Measurements from ENCODE around the gene DERL3.
"Not testable (repeated sequence)": the region's sequence is repeated elsewhere in the genome, so short reads cannot be mapped to it uniquely, and the experiment has no call there.

DERL3 gene

DNA sequence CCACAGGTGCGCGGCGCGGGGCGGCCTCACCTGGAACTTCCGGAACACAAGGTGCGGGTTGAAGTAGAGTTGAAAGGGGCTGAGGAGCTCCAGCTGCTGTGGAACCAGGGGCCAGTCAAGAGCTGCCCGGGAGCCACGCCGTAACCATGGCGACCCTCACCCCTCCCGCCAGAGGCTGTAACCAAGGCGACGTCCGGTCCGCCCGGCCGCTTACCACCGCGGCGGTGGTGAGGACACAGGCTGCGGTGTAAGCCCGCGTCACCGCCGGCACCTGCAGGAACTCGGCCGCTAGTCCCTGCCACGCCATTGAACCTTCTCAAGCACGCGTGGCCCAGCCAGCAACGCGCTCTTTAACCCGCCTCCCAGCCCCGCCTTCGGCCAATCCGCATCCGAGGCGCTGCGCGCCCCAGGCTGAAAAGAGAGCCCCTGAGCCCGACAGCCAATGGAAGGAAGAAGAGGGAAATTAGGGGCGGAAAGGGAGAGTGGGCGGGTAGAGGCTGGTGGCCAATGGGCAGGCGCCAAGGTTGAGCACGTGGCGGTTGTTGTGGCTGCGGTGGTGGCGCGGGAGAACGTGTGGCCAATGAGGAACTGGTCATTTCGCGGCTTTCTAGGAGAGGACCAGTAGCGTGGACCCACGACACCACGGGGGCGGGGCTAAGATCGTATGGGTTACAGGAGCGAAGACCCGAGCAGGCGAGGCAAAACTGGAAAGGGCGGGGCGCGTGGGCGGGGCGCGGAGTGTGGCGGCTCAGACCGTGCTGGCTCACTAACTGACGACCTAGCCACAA, at the start of gene DERL3:
DERL3 (minus strand) TSS at position 326 of the 788 bp plus-strand sequence; CDS start at position 307, 19 bp downstream.
- peak; percentile 83 for FAIRE-seq

- no peak for FAIRE-seq
Measured at GRCh38 chr22:23884140-23884539, 45.3 kb upstream of the DERL3 start.

GRCh38 chr22:23883658-23884057, 44.9 kb upstream of the DERL3 start:
- no peak for FAIRE-seq

DNA sequence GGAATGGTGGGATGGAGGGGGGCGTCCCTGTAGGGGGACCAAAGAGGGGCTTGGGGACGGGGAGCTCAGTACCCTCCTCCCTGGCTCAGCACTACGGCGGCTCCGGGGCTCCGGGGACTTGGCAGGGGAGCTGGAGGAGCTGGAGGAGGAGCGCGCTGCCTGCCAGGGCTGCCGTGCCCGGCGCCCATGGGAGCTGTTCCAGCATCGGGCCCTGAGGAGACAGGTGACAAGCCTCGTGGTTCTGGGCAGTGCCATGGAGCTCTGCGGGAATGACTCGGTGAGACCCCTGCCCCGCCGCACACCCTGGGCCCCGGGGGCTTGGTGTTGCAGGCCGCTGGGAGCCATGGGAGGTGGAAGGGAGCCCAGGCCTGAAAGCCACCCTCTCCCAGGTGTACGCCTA, 43.6 kb upstream of the DERL3 start:
- FAIRE-seq, result no peak

DNA sequence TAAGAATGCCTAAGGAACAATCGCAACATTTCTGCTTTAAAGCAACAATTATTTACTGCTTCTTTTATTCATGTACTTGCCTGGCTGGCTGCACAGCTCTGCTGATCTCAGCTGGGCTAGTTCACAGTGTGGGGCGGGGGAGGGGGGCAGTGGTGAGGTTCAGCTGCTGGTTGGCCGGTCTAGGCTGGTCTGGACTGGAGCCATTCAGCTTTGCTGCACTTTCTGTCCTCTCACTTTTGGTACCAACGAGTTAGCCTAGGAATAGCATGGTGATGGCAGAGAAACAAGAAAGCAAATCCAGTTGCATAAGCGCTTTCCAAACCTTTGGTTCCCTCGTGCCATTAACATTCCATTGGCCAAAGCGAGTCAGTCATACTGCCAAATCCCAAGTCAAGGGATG, 39.4 kb upstream of the DERL3 start:
- no peak for FAIRE-seq

GRCh38 chr22:23877566-23877965, 38.8 kb upstream of the DERL3 start:
- no peak for FAIRE-seq

- FAIRE-seq, result no peak
Measured at GRCh38 chr22:23875801-23876200, 37.0 kb upstream of the DERL3 start.

GRCh38 chr22:23874871-23875270, 36.1 kb upstream of the DERL3 start:
- no peak for FAIRE-seq

DNA sequence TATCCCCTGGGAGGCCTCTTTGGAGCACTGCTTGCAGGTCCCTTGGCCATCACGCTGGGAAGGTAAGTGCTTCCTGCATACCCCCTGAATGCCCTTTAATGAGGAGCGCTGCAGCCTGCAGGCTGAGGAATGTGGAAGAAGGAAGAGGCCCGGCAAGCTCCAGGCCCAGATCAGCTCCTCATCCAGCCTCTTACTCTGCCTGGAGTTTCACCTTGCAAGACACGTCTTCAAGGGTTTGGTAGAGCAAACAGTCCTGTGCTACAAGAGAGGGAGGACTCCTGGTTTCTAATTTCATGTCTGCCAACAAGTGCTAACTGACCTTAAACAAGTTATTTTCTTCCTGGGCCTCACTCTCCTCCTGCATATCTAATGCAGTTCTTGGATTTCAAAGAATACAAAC, 29.8 kb upstream of the DERL3 start:
- no peak for FAIRE-seq

DNA sequence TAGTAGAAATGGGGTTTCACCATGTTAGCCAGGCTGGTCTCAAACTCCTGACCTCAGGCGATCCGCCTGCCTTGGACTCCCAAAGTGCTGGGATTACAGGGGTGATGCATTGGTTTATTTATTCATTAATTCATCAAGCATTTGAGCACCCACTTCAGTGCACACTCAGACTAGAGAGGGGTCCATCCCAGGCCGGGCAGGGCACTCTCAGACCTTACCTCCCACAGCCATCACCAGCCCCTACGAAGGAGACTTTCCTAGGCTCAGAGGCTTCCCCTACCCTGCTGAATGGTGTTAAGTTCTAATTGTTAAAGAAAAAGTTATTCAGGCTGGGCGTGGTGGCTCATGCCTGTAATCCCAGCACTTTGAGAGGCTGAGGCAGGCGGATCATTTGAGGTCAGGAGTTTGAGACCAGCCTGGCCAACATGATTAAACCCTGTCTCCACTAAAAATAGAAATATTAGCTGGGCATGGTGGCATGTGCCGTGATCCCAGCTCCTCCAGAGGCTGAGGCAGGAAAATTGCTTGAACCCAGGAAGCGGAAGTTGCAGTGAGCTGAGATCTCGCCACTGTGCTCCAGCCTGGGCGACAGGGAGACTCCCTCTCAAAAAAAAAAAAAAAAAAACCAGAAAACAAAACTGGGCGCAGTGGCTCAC, 25.8 kb upstream of the DERL3 start:
- not testable (repeated sequence) for FAIRE-seq

DNA sequence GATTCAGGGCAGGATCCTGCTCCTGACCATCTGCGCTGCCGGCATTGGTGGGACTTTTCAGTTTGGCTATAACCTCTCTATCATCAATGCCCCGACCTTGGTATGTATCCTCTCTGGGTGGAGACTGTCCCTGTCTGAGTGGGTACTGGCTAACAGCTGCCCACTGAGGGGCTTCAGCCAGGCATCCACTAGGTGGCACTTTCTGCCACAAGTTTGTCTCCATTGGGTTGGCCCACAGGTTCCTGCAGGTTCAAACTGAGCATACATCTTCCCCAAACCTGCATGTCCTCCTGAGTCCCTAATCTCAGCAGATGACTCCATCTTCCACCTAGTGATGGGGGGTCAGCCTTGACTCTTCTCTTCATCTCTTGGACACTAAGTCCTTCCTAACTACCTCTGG, 23.3 kb upstream of the DERL3 start:
- FAIRE-seq, result no peak

DNA sequence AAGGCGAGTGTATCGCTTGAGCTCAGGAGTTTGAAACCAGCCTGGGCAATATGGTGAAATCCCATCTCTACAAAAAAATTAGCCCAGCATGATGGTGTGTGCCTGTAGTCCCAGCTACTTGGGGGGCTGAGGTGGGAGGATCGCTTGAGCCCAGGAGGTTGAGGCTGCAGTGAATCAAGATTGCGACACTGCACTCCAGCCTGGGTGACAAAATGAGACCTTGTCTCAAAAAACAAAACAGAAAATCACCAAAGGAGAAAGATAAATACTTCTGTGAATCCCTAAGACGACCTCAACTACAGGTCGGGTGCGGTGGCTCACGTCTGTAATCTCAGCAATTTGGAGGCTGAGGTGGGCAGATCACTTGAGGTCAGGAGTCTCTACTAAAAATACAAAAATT, 21.4 kb upstream of the DERL3 start:
- not testable (repeated sequence) for FAIRE-seq

DNA sequence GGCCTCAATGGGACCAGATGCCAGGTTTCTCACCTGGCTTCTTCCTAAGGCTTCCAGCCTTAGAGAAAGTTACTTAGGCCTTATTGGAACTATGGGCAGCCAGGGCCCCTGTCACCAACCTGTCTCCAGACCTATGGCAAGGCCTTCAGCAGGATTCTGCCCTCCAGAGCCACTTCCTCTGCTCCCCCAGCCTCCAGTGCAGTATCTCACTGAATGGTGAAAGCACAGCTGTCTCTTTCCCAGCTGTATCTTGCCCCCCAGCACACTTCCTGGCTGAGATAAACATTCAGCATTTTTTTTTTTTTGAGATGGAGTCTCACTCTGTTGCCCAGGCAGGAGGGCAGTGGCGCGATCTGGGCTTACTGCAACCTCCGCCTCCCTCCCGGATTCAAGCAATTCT, 20.4 kb upstream of the DERL3 start:
- no peak for FAIRE-seq

DNA sequence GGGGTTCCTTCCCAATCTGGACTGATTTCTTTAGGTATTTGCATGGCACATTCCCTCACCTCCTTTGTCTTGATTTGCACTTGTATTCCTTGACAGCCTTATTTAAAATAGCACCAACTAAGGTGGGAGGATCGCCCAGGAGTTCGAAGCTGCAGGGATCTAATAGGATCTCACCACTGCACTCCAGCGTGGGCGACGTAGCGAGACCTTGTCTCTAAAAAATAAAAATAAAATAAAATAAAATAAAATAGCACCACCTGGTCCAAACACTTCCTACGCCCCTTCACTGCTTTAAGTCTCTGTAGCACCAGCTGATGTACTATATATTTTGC, 19.6 kb upstream of the DERL3 start:
- no peak for FAIRE-seq

DNA sequence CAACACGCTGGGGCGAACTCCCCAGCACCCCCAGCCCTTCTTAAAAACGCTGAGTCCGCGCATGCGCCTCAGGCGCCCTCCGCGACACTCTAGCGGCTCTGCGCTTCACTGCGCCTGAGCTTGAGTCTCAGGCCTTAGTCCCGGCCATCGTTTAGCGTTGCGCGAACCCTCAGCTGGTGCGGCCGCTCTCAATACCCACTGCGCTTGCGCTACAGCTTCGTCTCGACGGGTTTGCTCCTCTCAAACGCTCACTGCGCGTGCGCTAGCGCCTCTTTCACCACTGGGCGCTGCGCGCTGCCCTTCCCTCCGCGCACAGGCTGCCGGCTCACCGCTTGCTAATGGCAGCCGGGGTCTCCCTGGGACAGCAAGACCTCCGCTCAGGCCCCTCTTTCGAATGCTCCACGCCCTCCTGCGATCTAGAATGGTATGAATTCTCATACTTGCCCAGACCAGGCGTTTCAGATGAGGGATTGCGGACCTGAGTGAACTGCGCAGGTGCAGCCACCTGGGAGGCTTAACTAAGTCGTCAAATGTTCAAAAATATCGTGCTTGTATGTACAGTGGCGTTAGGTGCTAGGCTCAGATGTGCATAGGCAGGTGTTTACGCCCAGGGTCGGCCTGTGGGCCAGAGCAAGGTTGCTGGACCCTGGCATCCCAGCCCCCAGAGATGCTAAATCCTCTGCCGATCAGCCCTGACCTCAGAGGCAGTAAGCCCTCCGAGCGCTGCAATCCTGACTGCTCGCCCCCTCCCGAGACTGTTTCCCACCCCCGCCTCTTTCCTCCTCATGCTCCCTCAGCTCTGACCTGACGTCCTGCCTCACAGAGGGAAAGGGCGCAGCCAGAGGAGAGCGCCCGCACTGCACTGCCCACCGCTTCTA, 19.0 kb upstream of the DERL3 start, which contains the start of gene SLC2A11:
SLC2A11 (plus strand) TSS at position 270 of the 878 bp plus-strand sequence; CDS start at position 395, 125 bp downstream.
- no peak for FAIRE-seq

DNA sequence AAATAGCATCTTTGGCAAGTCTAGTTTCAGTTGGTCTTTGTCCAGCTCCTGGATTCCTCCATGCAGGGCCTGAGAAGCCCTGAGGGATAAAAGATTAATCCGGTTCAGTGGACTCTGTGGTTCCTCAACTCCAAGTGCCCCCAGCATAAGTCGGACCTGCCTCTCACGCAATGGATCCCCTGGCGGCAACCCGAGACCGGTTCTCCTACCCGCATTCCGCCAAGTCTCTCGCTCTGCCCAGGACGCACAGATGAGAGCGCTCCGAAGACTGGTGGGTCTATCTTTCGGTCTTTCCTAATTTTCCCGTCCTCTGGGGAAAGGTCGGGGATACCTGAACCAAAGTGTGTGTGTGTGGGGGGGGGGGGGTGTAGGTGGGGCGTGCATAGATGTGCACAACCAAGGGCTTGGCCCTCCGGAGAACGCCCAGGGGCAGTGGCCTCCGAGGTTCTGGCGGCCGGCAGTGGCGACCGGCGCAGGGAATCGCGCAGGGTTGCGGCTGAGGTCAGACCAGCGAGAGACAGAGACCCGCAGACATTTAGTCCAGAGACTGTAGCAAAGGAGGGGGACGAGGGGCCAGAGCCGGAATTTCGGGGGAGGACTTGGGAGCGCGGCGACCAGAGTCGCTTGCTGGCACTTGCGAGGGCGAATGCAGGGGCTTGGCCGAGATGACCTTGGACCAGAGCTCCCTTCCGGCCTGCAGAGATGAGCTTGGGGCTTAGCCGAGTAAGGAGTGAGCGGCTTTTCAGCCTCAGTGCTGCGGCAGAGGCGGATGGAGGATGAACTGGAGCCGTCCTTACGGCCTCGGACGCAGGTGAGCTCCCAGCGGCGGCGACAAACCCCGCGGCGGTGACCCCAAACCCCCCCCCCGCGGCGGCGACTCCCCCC, 18.2 kb upstream of the DERL3 start:
- FAIRE-seq, result no peak

DNA sequence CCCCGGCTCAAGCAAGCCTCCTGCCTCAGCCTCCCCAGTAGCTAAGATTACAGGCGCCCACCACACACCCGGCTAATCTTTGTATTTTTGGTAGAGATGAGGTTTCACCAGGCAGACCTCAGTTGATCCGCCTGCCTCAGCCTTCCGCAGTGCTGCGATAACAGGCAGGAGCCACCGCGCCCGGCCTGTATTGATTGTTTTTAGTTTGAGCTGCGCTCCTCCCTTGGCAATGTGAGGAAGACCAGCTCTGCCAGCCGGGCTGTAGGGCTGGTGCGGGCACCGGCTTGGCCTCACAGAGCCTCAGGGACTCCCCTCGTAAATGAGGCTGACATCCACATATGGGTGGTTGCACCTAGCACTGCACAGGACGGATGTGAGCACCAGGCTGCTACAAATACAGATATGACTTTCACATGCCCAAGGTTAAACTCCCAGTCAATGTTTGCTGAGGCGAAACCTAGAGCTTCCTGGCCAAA, 11.4 kb upstream of the DERL3 start:
- no peak for FAIRE-seq

GRCh38 chr22:23849009-23850006, 10.5 kb upstream of the DERL3 start:
- no peak for FAIRE-seq

GRCh38 chr22:23847991-23848864, 9.4 kb upstream of the DERL3 start:
- no peak for FAIRE-seq
